ENCODE data around the gene POFUT2.

POFUT2 gene

GRCh38 chr21:45220714-45221490 lies 66.8 kb downstream of the POFUT2 start:
- no peak for DNase-seq

- DNase-seq, result no peak
Observed at GRCh38 chr21:45220071-45220481, 67.6 kb downstream of the POFUT2 start.

DNA sequence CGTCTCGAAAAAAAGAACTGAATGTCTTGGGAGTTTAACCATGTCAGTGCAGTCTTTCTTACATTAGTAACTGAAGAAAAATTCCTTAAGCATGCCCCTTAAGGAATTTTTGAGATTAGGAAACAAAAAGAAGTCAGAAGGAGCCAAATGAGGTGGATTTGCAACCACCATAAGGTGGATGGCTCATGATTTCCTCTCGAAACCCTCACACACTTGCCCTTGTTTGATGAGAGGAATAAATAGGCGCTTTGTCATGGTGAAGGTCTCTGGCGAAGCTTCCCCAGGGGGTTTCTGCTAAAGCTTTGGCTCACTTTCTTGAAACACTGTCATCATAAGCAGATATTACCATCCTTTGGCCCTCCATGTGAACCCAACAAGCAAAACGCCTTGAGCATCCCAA lies 68.2 kb downstream of the POFUT2 start:
- no peak for DNase-seq

GRCh38 chr21:45217010-45217409 lies 70.7 kb downstream of the POFUT2 start:
- no peak for DNase-seq

DNA sequence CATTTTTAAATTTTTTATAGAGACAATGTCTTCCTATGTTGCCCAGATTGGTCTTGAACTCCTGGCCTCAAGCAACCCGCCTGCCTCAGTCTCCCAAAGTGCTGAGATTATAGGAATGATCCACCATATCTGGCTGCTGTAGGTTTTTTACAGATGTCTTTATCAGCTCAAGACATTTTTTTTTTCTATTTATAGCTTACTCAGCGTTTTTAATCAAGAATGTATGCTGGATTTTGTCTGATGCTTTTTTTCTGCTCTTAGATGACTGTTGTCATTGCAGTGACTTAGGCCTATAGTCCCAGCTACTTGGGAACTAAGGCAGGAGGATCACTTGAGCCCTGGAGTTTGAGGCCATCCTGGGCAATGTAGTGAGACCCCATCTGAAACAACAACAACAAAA lies 72.5 kb downstream of the POFUT2 start:
- DNase-seq, result no peak

Data from activated naive CD4-positive, alpha-beta T cell treated with anti-CD3 and anti-CD28 coated beads, Interleukin-2, amount 50 U/mL, for 16 hours (primary cell).